Smooth muscle cell (in vitro differentiated cells): Measurements from ENCODE around the gene ALDH3B1. TPM values are rescaled to one million over a fixed set of nuclear protein-coding genes. Genes with fewer than 3 reads are reported as not detected.

ENCODE experiments used
- DNase-seq: peaks from one replicate; lab custom pipeline; 2025; ENCODE audit not compliant: unreplicated experiment; lab: John Stamatoyannopoulos, UW
- H2AFZ ChIP-seq: fragments of 200-600 bp; sonication (generic); 2 replicates; pipeline ENCODE4 v1.6.0; 2016; ENCODE audit warnings: antibody characterized with exemption, low read depth, mild to moderate bottlenecking
- H3F3A ChIP-seq: fragments of 200-600 bp; sonication (generic); 2 replicates; pipeline ENCODE4 v1.6.0; 2017; ENCODE audit warnings: antibody characterized with exemption, low read depth
- H3K27ac ChIP-seq: fragments of 200-600 bp; sonication (generic); 2 replicates; pipeline ENCODE4 v1.5.1; 2016; ENCODE audit warnings: low read depth, mild to moderate bottlenecking
- H3K27me3 ChIP-seq: fragments of 200-600 bp; sonication (generic); 2 replicates; pipeline ENCODE4 v1.6.1; 2016; ENCODE audit warnings: low read depth, mild to moderate bottlenecking
- H3K36me3 ChIP-seq: fragments of 200-600 bp; sonication (generic); 2 replicates; pipeline ENCODE4 v1.5.1; 2016; ENCODE audit warnings: low read depth
- H3K4me1 ChIP-seq: fragments of 200-600 bp; sonication (generic); 2 replicates; pipeline ENCODE4 v1.5.1; 2016; ENCODE audit warnings: low read depth
- H3K4me2 ChIP-seq: fragments of 200-600 bp; sonication (generic); 2 replicates; pipeline ENCODE4 v1.6.0; 2016; ENCODE audit warnings: mild to moderate bottlenecking
- H3K4me3 ChIP-seq: fragments of 200-600 bp; sonication (generic); 2 replicates; pipeline ENCODE4 v1.5.1; 2016; ENCODE audit warnings: mild to moderate bottlenecking
- H3K79me2 ChIP-seq: fragments of 200-600 bp; sonication (generic); 2 replicates; pipeline ENCODE4 v1.6.0; 2016; ENCODE audit warnings: low read depth, mild to moderate bottlenecking
- H3K9ac ChIP-seq: fragments of 200-600 bp; sonication (generic); 2 replicates; pipeline ENCODE4 v1.6.0; 2016; ENCODE audit warnings: low read depth
- H3K9me3 ChIP-seq: fragments of 200-600 bp; sonication (generic); replicated peaks from 2 replicates; pipeline ENCODE4 v1.5.1; 2016; ENCODE audit warnings: low read depth
- H4K20me1 ChIP-seq: fragments of 200-600 bp; sonication (generic); 2 replicates; pipeline ENCODE4 v1.6.0; 2016; ENCODE audit warnings: low read depth
- CTCF ChIP-seq: fragments of 200-600 bp; sonication (generic); IDR thresholded peaks from 2 replicates; pipeline ENCODE4 v1.5.1; 2017; ENCODE audit warnings: borderline replicate concordance, mild to moderate bottlenecking, antibody characterized with exemption; ENCODE audit not compliant: insufficient read depth, poor library complexity, severe bottlenecking
- WGBS: methylation state at CpG from one replicate; pipeline ENCODE4 v1.1.7; 2016; ENCODE audit warnings: low lambda C conversion rate; 5-methylcytosine and 5-hydroxymethylcytosine counted together
- polyA plus RNA-seq: library from polyadenylated mRNA; unstranded; fragments of >200 nt; fragmentation: Nextera tagmentation; extraction: Ambion mirVana; gene quantifications from 2 replicates; pipeline ENCODE4 v1.2.1, GENCODE V29; 2016
- total RNA-seq: library from RNA; depleted of rRNA; stranded (reverse); fragments of >200 nt; gene quantifications from 2 replicates; pipeline ENCODE4 v1.2.3, GENCODE V29; 2014

ALDH3B1 gene
- total and polyA plus RNA-seq, 2 experiments from 2014 or later, result 8.8 to 9.9 TPM

- Histone ChIP-seq H3K4me3 (no peak overlapping the region), H3K36me3 (peaks cover 5% of the 10 kb centered on the region), H4K20me1 (no peaks in the 10 kb centered on the region), H3F3A (no peaks in the 10 kb centered on the region), H3K79me2 (no peaks in the 10 kb centered on the region), H3K4me2 (no peak overlapping the region), H3K4me1 (no peaks in the 10 kb centered on the region), H3K27me3 (no peaks in the 10 kb centered on the region), H2AFZ (no peak overlapping the region), H3K27ac (no peak overlapping the region), H3K9me3 (no peaks in the 10 kb centered on the region), H3K9ac (no peak overlapping the region)
- WGBS, result 96% methylated on average over 12 of the region's 12 CpGs
- DNase-seq, result no peak
- no peak for TF ChIP-seq CTCF
Observed at GRCh38 chr11:68019486-68019885, 9.4 kb downstream of the ALDH3B1 start.

- no peak overlapping the region for H3K9ac ChIP-seq
- DNase-seq, result no peak
Observed at GRCh38 chr11:68020575-68020974, 10.4 kb downstream of the ALDH3B1 start.

GRCh38 chr11:68021167-68021787 is 11.2 kb downstream of the ALDH3B1 start:
- H3K4me1 ChIP-seq, result no peaks in the 10 kb centered on the region
- no peaks in the 10 kb centered on the region for H3K79me2 ChIP-seq
- no peaks in the 10 kb centered on the region for H3F3A ChIP-seq
- H3K27me3 ChIP-seq, result no peaks in the 10 kb centered on the region
- no peak overlapping the region for H2AFZ ChIP-seq
- no peak overlapping the region for H3K9ac ChIP-seq
- no peak for DNase-seq
- no peak overlapping the region for H3K27ac ChIP-seq
- H3K4me2 ChIP-seq, result no peak overlapping the region
- no peak overlapping the region for H3K4me3 ChIP-seq
- H3K9me3 ChIP-seq, result no peaks in the 10 kb centered on the region
- peaks cover 11% of the 10 kb centered on the region for H3K36me3 ChIP-seq
- no peaks in the 10 kb centered on the region for H4K20me1 ChIP-seq
- WGBS, result 74% methylated on average over 24 of the region's 27 CpGs
- TF ChIP-seq CTCF, result no peak

More at GRCh38 chr11:68020575-68020974, 10.4 kb downstream of the ALDH3B1 start:
- no peaks in the 10 kb centered on the region for H3F3A ChIP-seq
- no peaks in the 10 kb centered on the region for H3K27me3 ChIP-seq
- H2AFZ ChIP-seq, result no peak overlapping the region
- no peak overlapping the region for H3K27ac ChIP-seq
- H3K9me3 ChIP-seq, result no peaks in the 10 kb centered on the region
- peaks cover 11% of the 10 kb centered on the region for H3K36me3 ChIP-seq
- no peak overlapping the region for H3K4me3 ChIP-seq
- no peak overlapping the region for H3K4me2 ChIP-seq
- TF ChIP-seq CTCF, result peak; percentile 22
- no peaks in the 10 kb centered on the region for H3K4me1 ChIP-seq
- H3K79me2 ChIP-seq, result no peaks in the 10 kb centered on the region
- no peaks in the 10 kb centered on the region for H4K20me1 ChIP-seq
- 43% methylated on average over 11 of the region's 11 CpGs for WGBS

GRCh38 chr11:68022531-68022930 is 12.4 kb downstream of the ALDH3B1 start:
- no peaks in the 10 kb centered on the region for H3K4me1 ChIP-seq
- no peak overlapping the region for H3K4me2 ChIP-seq
- DNase-seq, result no peak
- H3K36me3 ChIP-seq, result peaks cover 11% of the 10 kb centered on the region
- no peak overlapping the region for H3K27ac ChIP-seq
- H3K4me3 ChIP-seq, result no peak overlapping the region
- H4K20me1 ChIP-seq, result no peaks in the 10 kb centered on the region
- H3K9me3 ChIP-seq, result no peaks in the 10 kb centered on the region
- no peak for TF ChIP-seq CTCF
- WGBS, result 94% methylated on average over 13 of the region's 13 CpGs
- no peak overlapping the region for H2AFZ ChIP-seq
- no peaks in the 10 kb centered on the region for H3K79me2 ChIP-seq
- no peaks in the 10 kb centered on the region for H3K27me3 ChIP-seq
- H3F3A ChIP-seq, result no peaks in the 10 kb centered on the region
- no peak overlapping the region for H3K9ac ChIP-seq
